GM12891 (cell line): ENCODE results near the gene SPINK6.

Experiments used
- PAX5 ChIP-seq: IDR thresholded peaks from 2 replicates; pipeline ENCODE4 v1.6.1; 2011; ENCODE audit warnings: low read length, moderate library complexity, mild to moderate bottlenecking; ENCODE audit not compliant: insufficient read depth, severe bottlenecking
- POLR2A ChIP-seq: IDR thresholded peaks from 2 replicates; pipeline ENCODE4 v1.6.1; 2011; ENCODE audit warnings: low read depth, low read length, control low read depth
- POLR2AphosphoS5 ChIP-seq: IDR thresholded peaks from 2 replicates; pipeline ENCODE4 v1.6.1; 2011; ENCODE audit warnings: low read depth, low read length, control low read depth
- POU2F2 ChIP-seq: IDR thresholded peaks from 2 replicates; pipeline ENCODE4 v1.6.1; 2011; ENCODE audit warnings: low read depth, mild to moderate bottlenecking, control low read depth, low read length, moderate library complexity

GRCh38 chr5:148201151-148201550 lies 1.7 kb upstream of the SPINK6 start:
- no peak for TF ChIP-seq POLR2A
- no peak for TF ChIP-seq PAX5
- no peak for TF ChIP-seq POU2F2
- no peak for TF ChIP-seq POLR2AphosphoS5
